HL-60 (cell line): Measurements from ENCODE around the gene GSAP.

Source experiments
- POLR2AphosphoS5 ChIP-seq: IDR thresholded peaks from 2 replicates; pipeline ENCODE4 v1.6.1; 2012; ENCODE audit warnings: low read depth
- SPI1 ChIP-seq: IDR thresholded peaks from 2 replicates; pipeline ENCODE4 v1.6.1; 2012; ENCODE audit warnings: low read depth, mild to moderate bottlenecking, borderline replicate concordance
- TF ChIP-seq, protein P1 (sequence below): IDR thresholded peaks from one replicate; pipeline ENCODE4 v1.5.1; 2011; ENCODE audit warnings: low read length, control low read depth, inconsistent platforms; ENCODE audit not compliant: insufficient read depth
- TF ChIP-seq, protein P2 (sequence below): IDR thresholded peaks from 2 replicates; pipeline ENCODE4 v1.6.1; 2012; ENCODE audit warnings: low read depth; ENCODE audit not compliant: insufficient replicate concordance

- TF ChIP-seq, protein P1, sequence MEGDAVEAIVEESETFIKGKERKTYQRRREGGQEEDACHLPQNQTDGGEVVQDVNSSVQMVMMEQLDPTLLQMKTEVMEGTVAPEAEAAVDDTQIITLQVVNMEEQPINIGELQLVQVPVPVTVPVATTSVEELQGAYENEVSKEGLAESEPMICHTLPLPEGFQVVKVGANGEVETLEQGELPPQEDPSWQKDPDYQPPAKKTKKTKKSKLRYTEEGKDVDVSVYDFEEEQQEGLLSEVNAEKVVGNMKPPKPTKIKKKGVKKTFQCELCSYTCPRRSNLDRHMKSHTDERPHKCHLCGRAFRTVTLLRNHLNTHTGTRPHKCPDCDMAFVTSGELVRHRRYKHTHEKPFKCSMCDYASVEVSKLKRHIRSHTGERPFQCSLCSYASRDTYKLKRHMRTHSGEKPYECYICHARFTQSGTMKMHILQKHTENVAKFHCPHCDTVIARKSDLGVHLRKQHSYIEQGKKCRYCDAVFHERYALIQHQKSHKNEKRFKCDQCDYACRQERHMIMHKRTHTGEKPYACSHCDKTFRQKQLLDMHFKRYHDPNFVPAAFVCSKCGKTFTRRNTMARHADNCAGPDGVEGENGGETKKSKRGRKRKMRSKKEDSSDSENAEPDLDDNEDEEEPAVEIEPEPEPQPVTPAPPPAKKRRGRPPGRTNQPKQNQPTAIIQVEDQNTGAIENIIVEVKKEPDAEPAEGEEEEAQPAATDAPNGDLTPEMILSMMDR: no peak
- TF ChIP-seq POLR2AphosphoS5 (no peak), SPI1 (no peak)
- TF ChIP-seq, protein P2, sequence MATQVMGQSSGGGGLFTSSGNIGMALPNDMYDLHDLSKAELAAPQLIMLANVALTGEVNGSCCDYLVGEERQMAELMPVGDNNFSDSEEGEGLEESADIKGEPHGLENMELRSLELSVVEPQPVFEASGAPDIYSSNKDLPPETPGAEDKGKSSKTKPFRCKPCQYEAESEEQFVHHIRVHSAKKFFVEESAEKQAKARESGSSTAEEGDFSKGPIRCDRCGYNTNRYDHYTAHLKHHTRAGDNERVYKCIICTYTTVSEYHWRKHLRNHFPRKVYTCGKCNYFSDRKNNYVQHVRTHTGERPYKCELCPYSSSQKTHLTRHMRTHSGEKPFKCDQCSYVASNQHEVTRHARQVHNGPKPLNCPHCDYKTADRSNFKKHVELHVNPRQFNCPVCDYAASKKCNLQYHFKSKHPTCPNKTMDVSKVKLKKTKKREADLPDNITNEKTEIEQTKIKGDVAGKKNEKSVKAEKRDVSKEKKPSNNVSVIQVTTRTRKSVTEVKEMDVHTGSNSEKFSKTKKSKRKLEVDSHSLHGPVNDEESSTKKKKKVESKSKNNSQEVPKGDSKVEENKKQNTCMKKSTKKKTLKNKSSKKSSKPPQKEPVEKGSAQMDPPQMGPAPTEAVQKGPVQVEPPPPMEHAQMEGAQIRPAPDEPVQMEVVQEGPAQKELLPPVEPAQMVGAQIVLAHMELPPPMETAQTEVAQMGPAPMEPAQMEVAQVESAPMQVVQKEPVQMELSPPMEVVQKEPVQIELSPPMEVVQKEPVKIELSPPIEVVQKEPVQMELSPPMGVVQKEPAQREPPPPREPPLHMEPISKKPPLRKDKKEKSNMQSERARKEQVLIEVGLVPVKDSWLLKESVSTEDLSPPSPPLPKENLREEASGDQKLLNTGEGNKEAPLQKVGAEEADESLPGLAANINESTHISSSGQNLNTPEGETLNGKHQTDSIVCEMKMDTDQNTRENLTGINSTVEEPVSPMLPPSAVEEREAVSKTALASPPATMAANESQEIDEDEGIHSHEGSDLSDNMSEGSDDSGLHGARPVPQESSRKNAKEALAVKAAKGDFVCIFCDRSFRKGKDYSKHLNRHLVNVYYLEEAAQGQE: no peak
Observed at GRCh38 chr7:77353911-77354310, 62.2 kb downstream of the GSAP start.
